ENCODE measurements around the gene SPRR2F.
"Not testable (repeated sequence)": the region's sequence is repeated elsewhere in the genome, so short reads cannot be mapped to it uniquely, and the experiment has no call there.

The SPRR2F gene, protein sequence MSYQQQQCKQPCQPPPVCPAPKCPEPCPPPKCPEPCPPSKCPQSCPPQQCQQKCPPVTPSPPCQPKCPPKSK

DNA sequence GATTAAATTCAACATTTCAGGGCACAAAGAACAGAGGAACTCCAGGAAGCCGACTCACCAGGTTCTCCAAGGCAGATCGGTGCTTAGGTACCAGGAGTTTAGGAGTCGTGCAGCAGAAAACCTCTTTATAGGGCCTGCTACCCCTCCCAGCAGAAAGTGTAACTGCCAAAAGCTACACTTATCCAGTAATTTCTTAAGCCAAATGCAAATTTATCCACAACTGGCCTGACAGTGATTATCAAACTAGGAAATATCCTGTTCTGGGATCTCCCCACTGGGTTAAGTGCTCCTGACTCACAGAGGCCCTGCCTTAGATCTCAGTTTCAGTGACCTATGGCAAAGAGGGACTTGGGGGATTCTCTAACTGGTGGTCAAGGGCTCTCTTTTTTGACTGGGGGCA is at the start of gene SPRR2F:
Gene SPRR2F, minus strand, starts transcription at position 101 of the 400 bp plus-strand sequence. CDS start 783 bp downstream, outside the sequence.
- no peak for DNase-seq

DNA sequence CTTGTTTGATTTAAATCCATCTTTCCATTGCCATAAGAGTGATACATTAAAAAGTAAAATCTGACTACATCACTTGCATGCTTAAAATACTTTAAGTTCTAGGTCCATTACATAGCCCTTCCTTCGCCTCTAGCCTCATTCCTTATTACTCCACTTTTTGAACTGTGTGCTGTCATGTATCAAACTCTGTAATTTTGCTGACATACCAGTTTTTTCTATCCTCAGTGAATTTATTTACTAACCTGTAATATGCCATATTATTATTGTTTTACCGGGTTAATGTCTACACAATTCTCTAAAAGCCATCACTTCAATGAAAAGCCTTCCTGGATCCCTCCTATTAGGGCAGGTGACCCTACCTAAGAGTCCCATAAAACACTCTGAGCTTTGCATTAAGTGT is 42.2 kb upstream of the SPRR2F start:
- no peak for DNase-seq

DNA sequence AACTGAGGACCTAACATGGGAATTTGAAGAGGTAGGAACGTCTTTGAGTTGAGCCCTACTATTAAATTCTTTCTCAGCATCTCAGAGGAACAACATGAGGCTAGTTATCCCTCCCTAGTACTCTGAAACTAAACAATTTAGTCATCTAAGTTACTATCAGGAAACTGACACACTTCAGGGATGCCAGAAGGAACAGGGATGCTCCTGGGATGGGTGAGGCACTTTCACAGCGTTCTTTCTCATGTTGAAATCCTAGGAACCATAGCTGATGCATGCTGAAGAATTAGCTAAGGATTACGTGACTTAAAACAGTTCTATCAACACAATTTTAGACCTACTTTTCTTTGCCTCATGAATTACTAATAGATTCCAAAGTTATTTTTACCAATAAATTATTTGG is 39.2 kb upstream of the SPRR2F start:
- no peak for DNase-seq

DNA sequence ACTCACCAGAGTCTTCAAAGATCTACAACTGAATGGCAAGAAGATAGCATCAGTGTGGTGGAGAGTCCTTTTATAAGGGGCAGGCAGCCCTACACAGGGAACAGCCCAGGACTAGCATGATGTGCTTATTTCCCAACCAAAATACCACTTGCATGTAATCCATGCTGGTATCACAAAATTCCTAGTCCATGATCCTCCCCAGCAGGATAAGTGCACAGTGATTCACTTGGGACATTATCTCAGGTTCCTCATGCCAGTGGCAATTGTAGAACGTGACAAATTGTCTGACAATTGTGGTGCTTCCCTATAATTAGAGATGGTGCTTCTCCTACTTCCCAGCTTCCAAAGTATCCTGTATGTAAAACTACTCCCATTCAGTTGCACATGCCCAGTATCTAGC is 37.5 kb upstream of the SPRR2F start, which contains the start of gene SPRR2G:
Gene SPRR2G, minus strand, starts transcription at position 45 of the 400 bp plus-strand sequence. CDS start 780 bp downstream, outside the sequence.
- DNase-seq: no peak

DNA sequence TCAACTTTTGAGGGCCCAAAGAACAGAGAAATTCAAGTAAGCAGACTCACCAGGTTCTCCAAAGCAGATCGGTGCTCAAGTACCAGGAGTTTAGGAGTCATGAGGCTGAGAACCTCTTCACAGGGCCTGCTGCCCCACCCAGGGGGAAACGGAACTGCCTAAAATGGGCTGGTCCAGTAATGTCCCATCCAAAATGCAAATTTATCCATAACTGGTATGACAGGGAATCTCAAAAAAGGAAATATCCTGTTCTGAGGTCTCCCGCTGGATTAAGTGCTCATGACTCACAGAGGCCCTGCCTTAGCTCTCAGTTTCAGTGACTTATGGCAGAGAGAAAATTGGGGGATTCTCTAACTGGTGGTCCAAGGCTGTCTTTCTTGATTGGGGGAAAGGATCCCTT is 28.1 kb upstream of the SPRR2F start:
- DNase-seq: no peak

DNA sequence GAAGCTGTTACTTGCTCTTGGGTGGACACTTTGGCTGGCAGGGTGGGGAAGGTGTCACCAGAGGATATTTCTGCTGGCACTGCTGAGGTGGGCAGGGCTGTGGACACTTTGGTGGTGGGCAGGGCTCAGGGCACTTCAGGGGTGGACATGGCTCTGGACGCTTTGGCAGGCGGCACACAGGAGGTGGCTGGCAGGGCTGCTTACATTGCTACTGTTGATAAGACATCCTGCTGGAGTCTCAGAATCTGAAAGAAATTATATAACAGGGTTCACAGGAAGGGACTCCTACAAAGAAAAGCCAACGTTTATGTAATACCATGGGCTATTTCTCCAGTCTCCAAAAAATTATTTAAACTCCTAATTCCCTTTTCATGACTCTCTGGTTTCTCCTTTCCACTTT is 27.2 kb upstream of the SPRR2F start:
- DNase-seq: no peak

DNA sequence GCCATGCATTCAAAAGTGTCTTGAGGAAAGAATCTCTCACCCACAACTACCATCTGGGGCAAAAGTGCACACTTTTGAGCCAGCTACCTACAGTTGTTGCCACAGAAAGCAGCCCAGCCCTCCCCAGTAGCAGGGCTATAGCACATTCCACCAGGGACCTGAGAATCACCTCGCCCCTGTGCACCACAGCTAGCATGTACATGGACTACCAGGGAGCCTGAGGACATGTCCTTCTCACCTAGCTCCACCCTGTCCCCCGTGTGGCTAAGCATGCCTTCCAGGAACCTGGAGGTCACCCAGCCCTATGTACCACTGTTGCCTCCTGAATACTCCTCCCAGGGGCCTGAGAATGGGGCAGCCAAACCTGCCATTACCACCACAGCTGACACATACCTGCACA is 20.4 kb upstream of the SPRR2F start:
- no peak for DNase-seq

DNA sequence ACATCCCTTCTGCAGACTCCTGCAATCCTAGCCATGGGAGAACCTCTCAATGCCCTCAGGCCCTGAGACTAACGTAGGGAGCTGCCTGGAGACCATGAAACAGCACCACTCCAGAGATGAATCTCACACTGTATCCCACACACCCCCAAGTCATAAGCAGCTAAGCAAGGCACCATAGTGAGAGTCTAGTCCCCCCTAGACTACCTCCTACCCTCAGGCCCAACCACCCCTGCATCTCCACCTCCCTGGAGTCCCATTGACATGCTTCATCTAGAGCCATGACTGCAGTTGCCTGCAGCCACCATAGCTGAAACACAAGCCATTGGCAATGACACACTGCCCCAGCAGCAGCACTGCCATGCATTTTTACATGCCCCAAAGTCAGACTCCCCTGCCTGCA is 20.0 kb upstream of the SPRR2F start:
- DNase-seq: no peak

DNA sequence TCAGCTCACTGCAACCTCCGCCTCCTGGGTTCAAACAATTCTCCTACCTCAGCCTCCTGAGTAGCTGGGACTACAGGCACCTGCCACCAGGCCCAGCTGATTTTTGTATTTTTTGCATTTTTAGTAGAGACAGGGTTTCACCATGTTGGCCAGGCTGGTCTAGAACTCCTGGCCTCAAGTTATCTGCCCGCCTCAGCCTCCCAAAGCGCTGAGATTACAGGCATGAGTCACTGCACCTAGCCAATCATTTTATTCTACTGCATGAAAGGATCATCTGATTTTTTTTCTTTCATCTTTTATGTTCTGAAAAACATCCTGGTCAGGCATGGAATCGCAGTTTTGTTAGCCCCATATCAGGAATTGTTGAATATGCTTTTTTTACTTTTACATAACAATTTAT is 15.4 kb upstream of the SPRR2F start:
- not testable (repeated sequence) for DNase-seq

DNA sequence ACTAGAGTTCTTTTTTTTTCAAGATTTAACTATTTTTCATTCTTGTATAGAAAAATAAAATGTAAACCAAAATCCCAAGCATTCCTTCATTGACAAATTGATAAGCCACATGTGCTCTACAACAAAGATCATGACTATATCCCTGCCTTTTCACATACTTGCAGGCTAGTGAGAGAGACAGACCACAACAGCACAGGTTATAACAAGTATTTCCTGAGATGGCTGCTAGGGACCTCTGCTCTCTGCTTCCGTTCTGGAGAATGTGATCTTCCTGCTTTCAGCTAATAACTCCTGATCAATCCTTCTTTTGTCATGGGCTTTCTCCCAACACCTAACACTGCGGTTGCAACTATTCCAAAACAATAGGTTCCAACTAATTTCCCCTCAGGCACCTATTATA is 14.0 kb upstream of the SPRR2F start:
- DNase-seq: no peak

DNA sequence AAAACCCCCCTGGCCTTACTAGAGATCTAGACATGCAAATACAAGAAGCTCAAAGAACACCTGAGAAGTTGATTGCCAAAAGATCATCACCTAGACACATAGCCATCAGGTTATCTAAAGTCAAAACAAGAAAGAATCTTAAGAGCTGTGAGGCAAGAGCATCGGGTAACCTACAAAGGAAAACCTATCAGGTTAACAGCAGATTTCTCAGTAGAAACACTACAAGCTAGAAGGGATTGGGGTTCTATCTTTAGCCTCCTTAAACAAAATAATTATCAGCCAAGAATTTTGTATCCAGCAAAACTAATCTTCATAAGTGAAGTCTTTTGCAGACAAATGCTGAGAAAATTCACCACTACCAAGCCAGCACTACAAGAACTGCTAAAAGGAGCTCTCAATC is 12.2 kb upstream of the SPRR2F start:
- DNase-seq: no peak

DNA sequence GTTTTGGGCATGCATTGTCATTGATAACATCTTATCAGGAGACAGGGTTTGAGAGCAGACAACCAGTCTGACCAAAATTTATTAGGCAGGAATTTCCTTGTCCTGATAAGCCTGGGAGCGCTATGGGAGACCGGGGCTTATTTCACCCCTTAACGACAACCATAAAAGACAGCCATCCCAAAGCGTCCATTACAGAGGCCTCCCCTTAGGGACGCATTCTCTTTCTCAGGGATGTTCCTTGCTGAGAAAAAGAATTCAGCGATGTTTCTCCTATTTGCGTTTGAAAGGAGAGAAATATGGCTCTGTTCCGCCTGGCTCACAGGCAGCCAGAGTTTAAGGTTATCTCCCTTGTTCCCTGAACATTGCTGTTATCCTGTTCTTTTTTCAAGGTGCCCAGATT is 10.5 kb upstream of the SPRR2F start:
- not testable (repeated sequence) for DNase-seq

DNA sequence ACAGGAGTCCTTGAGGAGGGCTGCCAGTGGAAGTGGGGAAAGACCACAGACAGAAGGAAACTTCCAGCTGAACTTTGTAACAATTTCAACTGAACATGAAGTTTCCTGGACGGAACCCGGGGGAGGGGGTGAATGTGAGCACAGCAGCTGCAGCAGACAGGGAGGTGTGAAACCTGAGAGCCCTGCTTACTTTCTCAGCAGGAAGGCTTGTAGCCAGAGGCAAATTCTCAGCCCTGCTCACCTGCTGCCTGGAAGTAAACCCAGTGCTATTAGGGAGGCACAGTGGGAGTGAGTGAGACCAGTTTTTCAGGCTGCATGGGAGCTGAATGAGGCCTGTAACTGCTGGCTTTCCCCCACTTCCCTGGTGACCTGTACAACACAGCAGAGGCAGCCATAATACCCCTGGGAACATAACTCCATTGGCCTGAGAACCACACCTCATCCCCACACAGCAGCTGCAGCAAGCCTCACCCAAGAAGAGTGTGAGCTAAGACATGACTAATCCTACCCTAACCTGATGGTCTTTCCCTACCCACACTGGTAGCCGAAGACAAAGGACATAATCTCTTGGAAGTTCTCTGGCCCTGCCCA is 9.6 kb upstream of the SPRR2F start:
- no peak for DNase-seq

DNA sequence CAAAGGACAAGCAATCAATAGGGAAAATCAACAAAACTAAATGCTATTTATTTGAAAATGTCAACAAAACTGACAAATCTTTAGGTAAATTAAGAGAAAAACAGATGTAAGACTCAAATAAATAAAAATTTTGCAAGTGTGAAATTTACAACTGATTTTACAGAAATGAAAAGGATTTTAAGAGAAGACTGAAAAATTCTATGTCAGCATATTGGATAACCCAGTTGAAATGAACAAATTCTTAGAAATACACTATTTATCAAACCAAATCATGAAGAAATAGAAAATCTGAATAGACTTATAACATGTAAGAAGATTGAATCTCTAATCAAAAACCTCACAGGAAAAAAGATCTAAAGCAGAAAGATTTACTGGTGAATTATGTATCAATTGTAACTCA is 7.6 kb upstream of the SPRR2F start:
- no peak for DNase-seq

DNA sequence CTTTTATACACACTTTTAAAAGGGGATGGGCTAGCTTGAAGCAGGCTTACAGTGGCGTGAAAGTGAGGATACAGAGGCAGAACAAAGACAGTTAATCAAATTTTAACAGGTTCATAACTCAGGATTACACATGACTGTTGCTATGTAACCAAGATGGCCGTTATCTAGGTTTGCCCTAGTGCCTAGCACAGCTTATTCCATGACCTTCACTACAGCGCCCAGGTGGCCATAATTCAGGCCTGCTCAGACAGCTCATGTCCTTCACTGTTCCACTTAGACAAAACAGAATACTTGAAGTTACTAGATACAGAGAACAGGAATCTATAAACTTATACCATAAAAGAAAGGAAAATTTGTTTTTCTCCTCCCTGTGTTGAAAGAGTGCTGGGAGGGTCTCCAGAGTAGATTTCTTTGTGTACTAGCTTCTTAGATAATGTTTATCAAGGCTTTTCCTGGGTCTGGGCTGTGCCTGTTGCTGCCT is 6.2 kb upstream of the SPRR2F start:
- no peak for DNase-seq

DNA sequence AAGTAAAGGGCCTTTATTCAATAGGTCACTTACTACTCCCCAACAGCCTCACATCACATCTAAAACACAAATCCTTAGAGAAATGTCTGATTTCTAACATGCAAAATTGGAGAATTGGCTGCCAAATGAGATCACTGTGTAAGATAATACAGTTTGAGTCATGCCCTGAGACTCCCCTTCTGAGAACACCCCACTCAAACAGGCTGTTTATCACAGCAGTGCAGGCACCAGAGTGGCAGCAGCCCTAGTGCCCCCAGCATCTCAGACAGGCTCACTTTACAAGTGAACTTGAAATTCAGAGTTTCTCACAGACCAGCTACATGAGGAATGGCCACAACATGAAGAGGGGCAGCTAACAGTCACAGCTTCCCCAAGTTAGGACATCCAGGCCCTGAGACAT is 1.9 kb upstream of the SPRR2F start:
- not testable (repeated sequence) for DNase-seq

DNA sequence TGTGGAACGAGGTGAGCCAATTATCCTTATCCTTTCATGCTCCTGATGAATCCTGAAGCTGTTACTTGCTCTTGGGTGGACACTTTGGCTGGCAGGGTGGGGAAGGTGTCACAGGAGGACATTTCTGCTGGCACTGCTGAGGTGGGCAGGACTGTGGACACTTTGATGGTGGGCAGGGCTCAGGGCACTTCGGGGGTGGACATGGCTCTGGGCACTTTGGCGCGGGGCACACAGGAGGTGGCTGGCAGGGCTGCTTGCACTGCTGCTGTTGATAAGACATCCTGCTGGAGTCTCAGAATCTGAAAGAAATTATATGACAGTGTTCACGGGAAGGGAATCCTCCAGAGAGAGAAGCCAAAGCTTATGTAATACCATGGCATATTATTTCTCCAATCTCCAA is 862 bp downstream of the SPRR2F start:
- not testable (repeated sequence) for DNase-seq

DNA sequence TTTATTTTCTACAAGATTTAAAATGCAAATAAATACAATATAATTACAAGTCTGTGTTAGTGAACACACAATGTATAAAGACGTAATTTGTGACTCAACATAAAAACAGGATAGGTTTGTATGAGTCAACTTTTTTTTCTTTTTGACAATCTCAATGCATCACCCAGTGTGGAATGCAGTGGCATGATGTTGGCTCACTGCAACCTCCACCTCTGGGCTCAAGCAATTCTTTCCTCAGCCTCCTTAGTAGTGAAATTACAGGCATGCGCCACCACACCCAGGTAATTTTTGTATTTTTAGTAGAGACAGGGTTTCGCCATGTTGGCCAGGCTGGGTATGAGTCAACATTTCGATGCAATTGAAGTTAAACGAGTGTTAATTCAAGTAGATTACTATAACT is 13.1 kb downstream of the SPRR2F start:
- DNase-seq: no peak

DNA sequence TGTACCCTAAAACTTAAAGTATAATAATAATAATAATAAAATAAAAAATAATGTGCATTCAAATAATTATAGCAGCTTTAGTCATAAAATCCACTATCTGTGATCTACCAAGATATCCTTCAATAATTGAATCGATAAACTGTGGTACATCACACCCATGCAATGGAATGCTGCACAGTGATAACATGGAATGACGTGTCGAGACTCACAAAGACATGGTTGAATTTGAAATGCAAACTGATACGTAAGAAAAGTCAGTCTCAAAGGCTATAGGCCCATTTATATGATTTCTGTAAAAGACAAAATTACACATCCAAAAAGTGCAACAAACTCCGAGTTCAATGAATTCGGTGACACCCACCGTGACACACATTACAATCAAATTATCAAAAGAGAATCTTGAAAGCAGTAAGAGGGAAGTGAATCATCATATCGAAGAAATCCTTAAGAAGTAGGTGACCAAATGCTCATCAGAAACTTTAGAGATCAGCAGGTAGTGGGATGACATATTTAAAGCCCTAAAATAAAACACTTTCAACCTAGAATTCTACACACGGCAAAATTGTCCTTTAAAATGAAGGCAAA is 13.8 kb downstream of the SPRR2F start:
- DNase-seq: no peak

DNA sequence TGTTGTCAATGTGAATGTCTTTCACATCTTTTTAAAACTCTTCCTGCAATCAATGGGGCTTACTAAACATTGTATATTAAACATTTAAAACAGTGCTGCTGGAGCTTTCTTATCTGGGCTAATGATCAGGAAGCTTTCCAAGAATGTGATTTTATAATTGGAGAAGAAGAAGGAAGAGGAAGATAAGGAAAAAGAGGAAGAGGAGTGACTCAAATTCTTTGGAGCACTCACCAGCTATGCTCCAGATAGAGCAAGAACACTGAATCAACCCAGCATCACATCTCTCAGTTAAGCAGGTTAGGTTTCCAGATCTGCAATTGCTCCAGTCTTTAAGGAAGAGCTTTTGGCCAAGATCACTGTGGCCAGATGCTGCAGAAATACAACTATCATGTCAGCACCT is 17.6 kb downstream of the SPRR2F start:
- no peak for DNase-seq

DNA sequence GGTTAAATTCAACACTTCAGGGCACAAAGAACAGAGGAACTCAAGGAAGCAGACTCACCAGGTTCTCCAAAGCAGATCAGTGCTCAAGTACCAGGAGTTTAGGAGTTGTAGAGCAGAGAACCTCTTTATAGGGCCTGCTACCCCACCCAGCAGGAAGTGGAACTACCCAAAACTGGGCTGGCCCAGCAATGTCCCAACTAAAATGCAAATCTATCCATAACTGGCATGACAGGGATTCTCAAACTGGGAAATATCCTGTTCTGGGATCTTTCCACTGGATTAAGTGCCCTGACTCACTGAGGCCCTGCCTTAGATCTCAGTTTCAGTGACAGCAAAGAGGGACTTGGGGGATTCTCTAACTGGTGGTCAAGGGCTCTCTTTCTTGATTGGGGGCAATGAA is 18.9 kb downstream of the SPRR2F start, which contains the start of gene SPRR2E:
Gene SPRR2E, minus strand, starts transcription at position 101 of the 400 bp plus-strand sequence. CDS start 775 bp downstream, outside the sequence.
- no peak for DNase-seq

DNA sequence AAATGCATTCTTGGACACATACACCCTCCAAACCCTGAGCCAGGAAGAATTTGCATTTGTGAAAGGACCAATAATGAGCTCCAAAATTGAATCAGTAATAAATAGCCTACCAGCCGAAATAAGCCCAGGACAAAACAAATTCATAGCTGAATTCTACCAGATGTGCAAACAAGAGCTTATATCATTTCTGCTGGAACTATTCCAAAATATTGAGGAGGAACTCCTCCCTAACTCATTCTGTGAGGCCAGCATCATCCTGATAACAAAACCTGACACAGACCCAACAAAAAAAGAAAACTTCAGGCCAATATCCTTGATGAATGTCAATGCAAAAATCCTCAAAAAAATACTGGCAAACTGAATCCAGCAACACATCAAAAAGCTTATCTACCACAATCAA is 25.7 kb downstream of the SPRR2F start:
- no peak for DNase-seq

DNA sequence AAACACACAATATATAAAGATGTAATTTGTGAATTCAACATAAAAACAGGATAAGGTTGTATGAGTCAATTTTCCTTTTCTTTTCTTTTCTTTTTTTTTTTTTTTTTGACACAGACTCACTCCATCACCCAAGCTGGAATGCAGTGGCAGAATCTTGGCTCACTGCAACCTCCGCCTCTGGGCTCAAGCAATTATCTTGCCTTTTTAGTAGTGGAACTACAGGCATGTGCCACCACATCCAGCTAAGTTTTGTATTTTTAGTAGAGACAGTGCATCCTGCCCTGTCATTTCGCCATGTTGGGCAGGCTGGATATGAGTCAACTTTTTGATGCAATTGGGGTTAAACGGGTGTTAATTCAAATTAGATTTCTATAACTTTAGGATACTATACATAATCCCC is 31.6 kb downstream of the SPRR2F start:
- no peak for DNase-seq
